HepG2 (cell line): ENCODE data around the gene USP10. TPM values are rescaled to one million over a fixed set of nuclear protein-coding genes. Genes with fewer than 3 reads are reported as not detected.

ENCODE experiments used
- ATF4 ChIP-seq, 2 experiments: fragments of 450-650 bp in 1 of 2; sonication (generic) in 1 of 2; formaldehyde crosslinking; IDR thresholded peaks; 2 replicates each; pipeline versions ENCODE4 v1.5.0 to v1.8.0; 2020 to 2022; ENCODE audit warnings: mild to moderate bottlenecking in 1 of 2, missing genetic modification reagents in 1 of 2
- CHD4 ChIP-seq: fragments of 200-600 bp; sonication (generic); IDR thresholded peaks from 2 replicates; pipeline ENCODE4 v1.7.0; 2017; ENCODE audit warnings: mild to moderate bottlenecking, low read length, borderline replicate concordance
- E2F1 ChIP-seq: sonication (generic); formaldehyde crosslinking; IDR thresholded peaks from 2 replicates; pipeline ENCODE4 v1.5.0; 2020; ENCODE audit warnings: missing genetic modification reagents
- HCFC1 ChIP-seq: fragments of 150-350 bp; IDR thresholded peaks from 2 replicates; pipeline ENCODE4 v1.6.1; 2014; ENCODE audit warnings: low read depth, low read length
- HNF1A ChIP-seq, 2 experiments: sonication (generic) in 1 of 2; formaldehyde crosslinking in 1 of 2; IDR thresholded peaks; 2 replicates each; pipeline versions ENCODE4 v1.4.0 to v1.6.1; 2016 to 2020; ENCODE audit warnings: borderline replicate concordance in 1 of 2, low read depth in 1 of 2, mild to moderate bottlenecking in 1 of 2, missing genetic modification reagents in 1 of 2
- IRF2 ChIP-seq: IDR thresholded peaks from 2 replicates; pipeline ENCODE4 v1.6.1; 2018; ENCODE audit warnings: missing genetic modification reagents, missing compliant biosample characterization
- LCORL ChIP-seq, 2 experiments: fragments of 450-650 bp in 1 of 2; sonication (generic) in 1 of 2; formaldehyde crosslinking in 1 of 2; IDR thresholded peaks; 2 replicates each; pipeline versions ENCODE4 v1.5.0 to v1.6.1; 2017 to 2020; ENCODE audit warnings: antibody characterized with exemption in 1 of 2, missing genetic modification reagents in 1 of 2
- SAP130 ChIP-seq: IDR thresholded peaks from 2 replicates; pipeline ENCODE4 v1.6.1; 2016; ENCODE audit warnings: low read depth
- SP4 ChIP-seq: sonication (generic); formaldehyde crosslinking; IDR thresholded peaks from 2 replicates; pipeline ENCODE4 v1.8.1; 2023; ENCODE audit warnings: mild to moderate bottlenecking, missing genetic modification reagents
- XRCC5 ChIP-seq: fragments of 200-400 bp; formaldehyde crosslinking; optimal IDR thresholded peaks from 2 replicates; pipeline ENCODE3; 2017; ENCODE audit warnings: mild to moderate bottlenecking, low read length
- ZC3H13 ChIP-seq: sonication (generic); formaldehyde crosslinking; IDR thresholded peaks from 2 replicates; pipeline ENCODE4 v1.8.1; 2023; ENCODE audit warnings: mild to moderate bottlenecking, missing genetic modification reagents, moderate library complexity
- ZFP62 ChIP-seq: sonication (generic); formaldehyde crosslinking; IDR thresholded peaks from 2 replicates; pipeline ENCODE4 v1.4.0; 2020; ENCODE audit warnings: missing genetic modification reagents
- ZFY ChIP-seq: sonication (generic); formaldehyde crosslinking; IDR thresholded peaks from 2 replicates; pipeline ENCODE4 v1.4.0; 2020; ENCODE audit warnings: missing genetic modification reagents
- ZKSCAN8 ChIP-seq: IDR thresholded peaks from 2 replicates; pipeline ENCODE4 v1.6.1; 2016; ENCODE audit warnings: borderline replicate concordance, missing genetic modification reagents, missing compliant biosample characterization
- ZMYM4 ChIP-seq: sonication (generic); formaldehyde crosslinking; IDR thresholded peaks from 2 replicates; pipeline ENCODE4 v1.8.1; 2023; ENCODE audit warnings: mild to moderate bottlenecking, missing genetic modification reagents
- ZNF367 ChIP-seq: sonication (generic); formaldehyde crosslinking; IDR thresholded peaks from 2 replicates; pipeline ENCODE4 v1.4.0; 2020; ENCODE audit warnings: missing genetic modification reagents, borderline replicate concordance
- ZNF512B ChIP-seq: sonication (generic); formaldehyde crosslinking; IDR thresholded peaks from 2 replicates; pipeline ENCODE4 v1.5.1; 2020; ENCODE audit warnings: missing genetic modification reagents, mild to moderate bottlenecking, borderline replicate concordance
- ZNF563 ChIP-seq: sonication (generic); formaldehyde crosslinking; IDR thresholded peaks from 2 replicates; pipeline ENCODE4 v1.8.0; 2022; ENCODE audit warnings: mild to moderate bottlenecking, moderate library complexity, missing genetic modification reagents
- ZSCAN9 ChIP-seq: IDR thresholded peaks from 2 replicates; pipeline ENCODE4 v1.6.1; 2016; ENCODE audit warnings: borderline replicate concordance
- polyA plus RNA-seq, 8 experiments: library from polyadenylated mRNA; depleted of rRNA in 3 of 8; stranded (reverse) in 7 of 8; unstranded in 1 of 8; fragments of >200 nt; fragmentation: Illumina TruSeq in 4 of 8; extraction: Trizol in 4 of 8; gene quantifications; 2 replicates each; pipeline versions ENCODE4 v1.2.1 to v1.2.3, GENCODE V29; 2011 to 2016; ENCODE audit warnings: low read depth in 4 of 8, missing spikeins in 1 of 8, mixed read lengths in 1 of 8; ENCODE audit not compliant: insufficient read depth in 1 of 8
- total RNA-seq, 5 experiments: library from RNA; depleted of rRNA; stranded (reverse); fragments of >200 nt; fragmentation: Illumina TruSeq; extraction: Trizol; gene quantifications; 2 replicates each; pipeline ENCODE4 v1.2.3, GENCODE V29; 2016; ENCODE audit warnings: low read depth in 1 of 5

USP10 gene
- total and polyA plus RNA-seq, 2 of the 13 experiments (the other 11 are each of a cell fraction or from before 2014, with no cell fraction given) = 79.1 to 122 TPM

- TF ChIP-seq HNF1A (IDR thresholded peaks at IDR 0.05; ENCODE audit: low read depth) (no peak), HNF1A (CRISPR knock-in tag; IDR thresholded peaks at IDR 0.05; ENCODE audit: borderline replicate concordance) (no peak), SAP130 (CRISPR knock-in tag) (peak; percentile 71), ZNF563 (CRISPR knock-in tag) (peak; percentile 49; the same call in 1 of the 2 replicates), ZNF512B (CRISPR knock-in tag) (no peak), HCFC1 (no peak), IRF2 (CRISPR knock-in tag) (no peak), ZFY (CRISPR knock-in tag) (no peak), CHD4 (no peak), ZKSCAN8 (CRISPR knock-in tag) (no peak), ZSCAN9 (CRISPR knock-in tag) (no peak), SP4 (CRISPR knock-in tag) (0 out of 2 replicates have a peak, but pooled peaks have one; percentile 41), ZC3H13 (CRISPR knock-in tag) (no peak), LCORL (IDR thresholded peaks at IDR 0.05) (no peak), LCORL (CRISPR knock-in tag; IDR thresholded peaks at IDR 0.05) (0 out of 2 replicates have a peak, but pooled peaks have one; percentile 35), XRCC5 (peak; percentile 16), ZMYM4 (CRISPR knock-in tag) (no peak), ZFP62 (no peak), ZNF367 (0 out of 2 replicates have a peak, but pooled peaks have one; percentile 8), ATF4 (CRISPR knock-in tag; IDR thresholded peaks at IDR 0.05) (no peak), E2F1 (CRISPR knock-in tag) (0 out of 2 replicates have a peak, but pooled peaks have one; percentile 38)
These were observed 873 bp downstream of the USP10 start (continued) for GRCh38 chr16:84700446-84701300.
